Stimulated activated CD4-positive, alpha-beta T cell treated with anti-CD3 and anti-CD28 coated beads, Interleukin-12 subunit alpha, Interleukin-12 subunit beta, amount 100 ng/mL, for 48 hours (primary cell): ENCODE measurements around the gene MLLT10.

Experiments used
- DNase-seq, 3 donors: peaks; one replicate each; pipeline ENCODE4 v3.0.0-alpha.2; 2020; ENCODE audit warnings: low read depth in 2 of 3, low spot score in 1 of 3

Gene MLLT10

DNA sequence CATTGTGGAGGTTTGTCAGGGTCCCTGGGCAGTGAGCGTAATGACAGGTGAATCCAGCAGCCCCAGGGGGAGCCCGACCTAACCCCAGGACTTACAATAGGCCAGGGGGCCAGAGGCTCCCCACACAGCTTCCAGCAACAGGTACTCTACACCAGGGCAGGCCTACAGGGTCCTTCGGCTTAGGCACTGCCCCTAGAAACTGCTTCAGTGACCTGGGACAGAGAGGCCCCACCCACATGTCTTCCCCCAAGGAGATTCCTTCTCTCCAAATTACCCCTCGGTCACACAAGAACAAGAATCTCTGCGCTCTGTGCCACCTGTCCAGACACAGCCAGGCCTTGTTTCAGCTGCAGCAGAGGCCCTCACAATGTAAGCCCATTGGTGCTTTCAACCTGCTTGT, 32.9 kb upstream of the MLLT10 start:
- DNase-seq = no peak

DNA sequence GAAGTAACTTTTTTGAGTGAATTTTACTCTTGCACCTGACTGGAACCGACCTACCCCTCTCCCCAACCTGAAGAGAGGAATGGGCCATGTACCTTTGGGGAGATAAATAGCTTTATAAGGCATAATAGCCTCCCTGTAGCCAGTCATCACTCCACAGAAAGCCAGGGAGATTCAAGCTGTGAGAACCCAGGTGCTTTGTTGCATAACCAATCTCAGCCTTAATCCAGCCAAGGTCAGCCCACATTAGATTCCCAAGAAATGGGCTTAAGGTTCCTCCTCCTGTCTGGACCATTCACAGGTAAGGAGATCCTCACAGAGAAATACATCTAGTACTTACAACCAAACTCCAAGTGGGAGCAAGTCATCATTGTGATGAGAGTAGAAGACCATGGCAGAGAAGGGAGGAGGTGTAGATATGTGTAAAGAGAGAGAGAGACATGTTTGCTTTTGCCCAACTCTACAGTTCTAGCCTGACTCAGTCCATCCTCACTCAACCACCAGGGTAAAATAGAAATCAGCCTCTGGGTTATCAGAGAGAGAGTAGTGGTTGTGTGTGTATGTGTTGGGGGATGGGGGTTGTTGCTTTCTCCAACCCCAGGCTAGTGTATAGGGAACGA, 32.2 kb upstream of the MLLT10 start:
- no peak for DNase-seq

DNA sequence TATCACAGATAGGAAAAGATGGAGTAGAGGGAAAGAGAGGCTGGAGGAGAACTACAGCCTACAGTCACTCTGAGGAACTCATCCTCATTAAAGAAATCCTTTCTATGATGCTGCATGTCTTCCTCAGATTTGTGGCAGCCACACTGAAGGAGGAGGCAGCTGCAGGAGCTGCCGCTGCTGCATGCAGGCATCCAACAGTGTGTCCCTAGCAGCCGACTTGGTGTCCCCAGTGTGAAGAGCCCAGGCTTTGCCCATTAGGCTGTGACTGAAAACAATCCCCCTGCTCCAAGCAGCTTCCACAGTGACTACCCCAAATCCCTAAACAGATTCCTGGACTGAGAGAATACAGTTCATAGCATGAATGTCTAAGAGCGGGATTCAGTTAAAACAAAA, 31.7 kb upstream of the MLLT10 start:
- no peak for DNase-seq

DNA sequence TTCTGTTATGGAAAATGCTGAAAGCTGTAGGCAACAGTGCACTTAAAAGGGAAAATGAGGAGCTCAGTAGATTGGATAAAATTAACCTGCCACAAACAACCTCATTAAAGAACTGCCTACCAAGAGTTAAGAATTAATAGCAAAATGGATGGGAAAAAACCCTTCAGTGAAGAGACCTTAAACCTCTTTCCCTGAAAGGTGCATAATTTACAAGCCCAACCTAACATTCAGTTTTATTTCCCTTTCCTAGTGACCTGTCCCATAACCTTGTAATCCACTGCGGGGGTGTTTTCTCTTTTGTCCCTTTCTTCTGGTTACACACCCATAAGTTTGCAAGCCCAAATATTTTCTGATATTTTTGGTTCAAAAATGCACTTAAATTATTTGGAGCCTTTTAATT, 30.5 kb upstream of the MLLT10 start:
- no peak for DNase-seq

DNA sequence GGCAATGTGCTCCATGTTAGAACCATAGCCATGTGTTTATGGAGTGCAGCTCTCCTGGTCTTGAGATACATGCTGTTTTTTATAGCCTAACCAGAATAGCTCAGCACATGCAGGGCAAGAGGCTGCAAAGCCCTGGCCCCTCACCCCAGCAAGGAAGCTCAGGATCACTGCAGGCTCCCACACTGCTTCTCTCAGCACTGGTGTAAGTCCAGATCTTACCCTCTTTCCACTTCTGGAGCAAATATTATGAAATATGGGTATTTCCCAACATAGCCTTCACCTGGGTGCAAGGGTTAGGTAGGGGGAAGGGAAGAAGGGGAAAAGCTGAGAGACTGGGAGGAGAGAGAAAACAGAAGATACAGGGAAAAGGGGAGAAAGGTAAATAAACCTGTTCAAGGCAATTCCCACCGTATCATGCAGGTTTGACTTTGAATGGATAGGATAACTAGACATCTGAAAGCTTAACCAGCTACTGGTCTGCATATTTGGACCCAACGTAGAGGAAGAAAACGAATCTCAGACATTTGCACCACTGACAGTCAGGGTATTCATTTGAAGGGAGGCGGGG, 28.2 kb upstream of the MLLT10 start:
- DNase-seq = no peak

DNA sequence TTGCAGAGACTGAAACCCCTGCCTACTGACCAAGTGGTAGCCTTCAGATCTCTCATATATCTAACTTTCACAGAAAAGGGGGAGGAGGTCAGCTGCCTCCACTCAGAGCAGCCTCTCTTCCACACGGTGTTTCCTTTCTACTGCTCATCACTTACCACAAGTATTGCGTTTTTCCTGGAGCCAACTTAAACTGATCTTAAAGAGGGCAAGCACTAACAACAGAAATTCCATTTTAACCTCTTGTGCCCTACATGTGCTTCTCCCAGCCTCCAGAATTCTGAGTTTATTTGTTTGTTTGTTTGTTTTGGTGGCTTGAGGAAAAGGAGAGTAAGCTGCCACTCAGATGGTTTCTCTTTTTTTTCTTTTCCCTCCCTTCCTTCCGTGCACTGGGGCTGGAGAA, 27.7 kb upstream of the MLLT10 start:
- no peak for DNase-seq

DNA sequence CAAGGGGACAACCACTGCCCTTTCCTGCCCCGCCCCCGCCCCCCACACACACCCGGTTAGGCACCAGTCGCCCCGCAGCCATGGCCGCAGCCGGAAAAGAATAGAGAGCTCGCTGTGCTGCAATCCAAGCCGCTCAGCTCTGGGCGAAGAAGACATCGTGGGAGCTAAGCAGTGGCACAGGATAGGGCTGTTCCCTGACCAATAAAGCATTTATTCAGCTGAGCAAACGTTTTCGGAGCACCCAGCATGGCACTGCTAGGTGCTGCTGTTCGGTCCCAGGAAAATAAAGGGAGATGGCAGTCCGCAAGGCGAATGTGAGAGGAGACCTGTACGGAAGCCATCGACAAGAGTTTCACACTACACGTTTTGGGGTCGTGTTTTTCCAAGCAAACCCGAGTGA, 26.9 kb upstream of the MLLT10 start:
- DNase-seq = no peak

DNA sequence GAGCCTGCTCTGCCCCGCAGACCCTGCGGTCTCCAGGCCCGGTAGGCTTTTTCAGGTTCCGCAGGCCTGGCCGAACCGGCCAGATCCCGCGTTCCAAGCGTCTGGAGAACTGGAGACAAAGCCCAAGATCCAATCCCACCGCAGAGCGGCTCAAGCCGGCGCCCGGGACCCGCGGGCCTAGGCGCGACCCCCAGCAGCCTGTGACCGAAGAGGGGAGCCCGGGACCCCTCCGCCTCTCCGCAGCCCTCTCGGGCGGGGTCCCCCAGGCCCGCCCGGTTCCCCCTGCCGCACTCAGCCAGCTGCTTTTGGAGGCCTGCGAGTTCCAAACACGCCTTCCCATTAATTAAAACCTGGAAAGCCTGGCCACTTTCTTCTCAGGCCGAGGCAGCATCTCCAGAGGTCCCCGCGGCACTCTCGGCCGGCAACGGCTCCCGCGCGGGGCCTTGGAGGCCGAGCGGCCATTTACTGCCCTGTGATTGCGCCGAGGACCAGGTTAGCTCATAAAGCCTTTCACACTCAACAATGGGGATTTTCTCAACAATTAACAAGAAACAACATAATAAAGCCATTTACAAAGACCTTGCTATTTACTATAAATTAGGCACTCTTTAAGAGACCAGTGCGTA, 25.2 kb upstream of the MLLT10 start:
- no peak for DNase-seq

DNA sequence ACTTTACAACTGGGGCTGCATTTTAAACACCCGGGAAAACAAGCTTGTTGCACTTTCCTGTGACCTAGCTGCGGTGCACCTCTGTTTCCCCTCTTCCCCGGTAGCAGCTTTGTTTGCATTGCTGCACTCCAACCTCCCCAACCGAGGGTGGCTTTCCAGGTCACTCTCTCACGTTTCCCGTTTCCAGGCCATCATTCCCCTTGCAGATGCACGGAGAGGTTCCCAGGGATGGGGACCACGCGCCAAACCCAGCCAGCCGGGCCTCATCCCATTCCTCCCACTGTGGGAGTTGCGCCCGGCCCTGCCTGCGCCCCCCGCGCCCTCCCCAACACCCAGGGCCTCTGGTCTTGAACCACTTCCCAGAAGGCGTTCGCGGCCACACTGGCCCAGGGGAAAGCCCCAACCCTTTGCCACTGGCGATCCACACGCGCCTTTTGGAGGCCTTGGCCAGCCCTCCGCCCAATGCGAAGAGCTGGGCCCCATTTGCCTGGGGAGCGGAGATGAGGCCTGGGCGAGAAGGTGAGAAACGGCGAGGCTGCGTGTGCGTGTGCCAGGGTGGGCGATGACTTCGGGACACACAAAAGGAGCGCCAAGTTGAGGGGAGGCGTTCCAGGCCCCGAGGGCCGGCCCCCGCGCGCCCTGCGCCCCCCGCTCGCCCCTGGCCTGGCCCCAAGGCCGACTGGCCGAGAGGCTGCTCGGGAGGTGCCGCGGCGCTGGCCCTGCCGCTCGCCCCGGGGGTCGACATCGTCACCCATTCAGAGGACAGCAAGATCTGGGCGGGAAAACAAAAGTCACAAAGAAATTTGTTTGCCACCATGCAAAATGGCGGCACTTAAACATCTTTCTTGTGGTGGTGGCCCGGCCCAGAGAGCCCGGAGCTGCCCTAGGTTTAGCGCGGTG, 24.4 kb upstream of the MLLT10 start:
- no peak for DNase-seq

DNA sequence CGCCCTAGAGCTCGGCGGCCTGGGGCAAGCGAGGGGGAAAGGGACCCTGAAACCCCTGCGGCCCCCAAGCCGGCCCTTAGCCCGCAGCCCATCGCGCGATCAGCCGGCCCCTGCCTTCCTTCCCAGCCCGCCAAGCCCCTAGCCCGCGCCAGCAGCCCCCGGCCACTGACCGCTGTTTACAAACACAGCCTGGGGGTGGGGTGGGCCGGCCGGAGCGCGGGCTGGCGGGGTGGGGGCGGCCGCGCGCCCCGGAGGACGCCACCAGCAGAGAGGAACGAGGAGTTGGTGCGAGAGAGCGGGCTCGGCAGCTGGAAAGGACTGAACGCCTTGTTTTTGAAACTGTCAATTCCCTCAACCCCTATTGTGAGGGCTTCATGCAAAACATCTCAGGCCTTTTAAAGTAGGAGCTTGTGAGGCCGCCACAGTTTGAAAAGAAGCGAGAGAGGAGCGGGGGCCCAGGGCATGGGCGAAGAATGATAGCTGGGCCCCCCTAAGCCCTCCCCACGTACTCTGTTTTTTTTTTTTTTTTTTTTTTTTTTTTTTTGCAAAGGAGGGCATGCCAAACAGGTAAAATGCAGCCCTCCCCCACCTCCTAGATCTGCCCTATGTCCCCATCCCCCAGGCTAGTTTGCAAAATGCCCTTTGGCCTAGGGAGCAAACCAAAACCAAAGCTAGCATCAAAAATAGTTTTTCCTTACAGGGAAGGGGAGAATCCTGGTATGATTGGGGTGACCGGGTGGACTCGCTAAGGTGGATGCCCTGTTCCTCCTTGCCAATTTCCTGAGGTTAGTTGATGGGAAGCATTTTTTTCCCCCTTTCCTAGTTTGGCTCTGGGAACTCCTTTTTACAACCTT, 23.6 kb upstream of the MLLT10 start:
- no peak for DNase-seq

DNA sequence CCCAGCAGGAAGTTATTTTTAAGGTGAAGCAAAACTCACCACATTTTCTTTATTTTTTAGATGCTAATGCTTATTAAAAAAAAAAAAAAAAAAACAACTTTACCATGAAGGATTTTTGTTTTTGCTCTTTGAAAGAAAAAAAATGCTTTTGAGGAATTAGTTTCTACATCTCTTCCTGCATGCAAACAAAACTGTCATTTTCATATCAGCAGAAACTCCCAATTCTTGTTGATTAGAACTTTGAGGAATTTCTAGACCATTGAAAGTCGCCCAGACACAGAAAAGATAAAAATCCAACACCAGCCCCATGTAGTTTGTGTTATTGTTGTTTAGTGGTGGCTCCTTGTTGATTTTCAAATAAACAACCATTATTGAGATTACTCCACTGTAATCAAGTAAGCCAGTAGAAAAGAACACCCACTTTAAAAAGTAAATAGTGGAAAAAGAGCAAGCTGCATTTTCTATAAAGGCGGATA, 22.9 kb upstream of the MLLT10 start:
- DNase-seq = no peak

DNA sequence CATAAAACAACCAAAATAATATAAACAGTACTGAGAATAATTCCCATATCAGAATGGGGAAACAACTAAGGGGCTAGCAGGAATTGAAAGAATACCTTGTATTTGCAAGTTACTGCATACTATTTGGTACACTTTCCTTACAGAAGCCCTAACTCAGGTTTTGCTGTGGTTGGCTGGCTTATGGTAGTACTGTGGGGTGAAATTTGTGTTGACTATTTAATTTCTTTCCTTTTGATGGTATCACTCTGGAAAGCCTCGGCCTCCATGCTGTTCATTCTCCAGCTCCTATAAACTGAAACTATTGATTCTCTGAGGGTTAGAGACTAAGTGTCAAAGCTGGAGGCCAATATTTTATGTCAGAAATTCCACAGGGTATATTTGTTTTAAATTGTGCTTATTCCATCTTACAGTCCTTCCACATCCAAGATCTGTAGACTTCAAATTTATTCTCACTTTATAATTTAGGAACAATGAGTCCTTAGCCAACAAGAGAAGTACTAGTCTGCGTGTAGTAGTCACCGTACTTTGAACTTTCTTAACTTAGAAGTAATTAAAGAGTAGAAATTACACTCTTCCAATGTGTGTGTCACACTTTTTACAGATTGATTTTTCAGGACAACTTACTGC, 22.0 kb upstream of the MLLT10 start:
- no peak for DNase-seq

DNA sequence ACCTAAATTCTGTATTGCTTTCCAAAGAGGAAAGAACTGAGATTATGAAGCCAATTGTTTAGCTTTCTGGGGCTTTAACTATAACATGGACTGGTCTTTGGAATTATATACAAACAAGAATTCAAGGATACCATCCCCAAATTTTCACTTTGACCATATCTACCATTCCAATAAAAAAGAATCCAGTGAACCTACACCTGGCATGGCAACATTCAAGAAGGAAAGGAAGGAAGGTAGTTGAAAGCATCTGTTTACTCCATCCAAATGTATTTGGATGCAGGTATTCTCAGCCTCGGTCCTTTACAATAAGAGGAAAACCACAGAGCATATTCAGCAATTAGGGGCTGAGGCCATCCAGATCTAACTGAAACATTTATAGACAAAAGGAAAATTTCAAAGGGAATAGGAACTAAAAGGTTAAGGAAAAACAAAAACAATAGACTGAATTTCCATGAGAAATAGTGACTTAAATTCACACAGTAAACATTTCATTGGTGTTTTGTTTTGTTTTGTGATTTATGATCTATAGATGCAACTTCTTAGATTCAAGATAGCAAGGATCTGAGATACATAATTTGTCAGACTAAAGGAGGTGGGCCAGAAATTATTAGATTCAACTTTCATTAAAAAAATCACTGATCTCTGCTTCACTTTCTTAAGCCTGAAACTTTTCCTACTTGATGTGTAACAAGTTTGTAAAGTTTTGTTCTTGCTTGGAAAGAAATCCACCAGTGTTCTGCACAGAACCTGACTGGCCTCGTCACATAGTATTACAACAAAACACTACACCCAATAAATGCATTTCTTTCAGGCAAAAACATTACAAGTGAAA, 21.2 kb upstream of the MLLT10 start:
- DNase-seq = no peak

DNA sequence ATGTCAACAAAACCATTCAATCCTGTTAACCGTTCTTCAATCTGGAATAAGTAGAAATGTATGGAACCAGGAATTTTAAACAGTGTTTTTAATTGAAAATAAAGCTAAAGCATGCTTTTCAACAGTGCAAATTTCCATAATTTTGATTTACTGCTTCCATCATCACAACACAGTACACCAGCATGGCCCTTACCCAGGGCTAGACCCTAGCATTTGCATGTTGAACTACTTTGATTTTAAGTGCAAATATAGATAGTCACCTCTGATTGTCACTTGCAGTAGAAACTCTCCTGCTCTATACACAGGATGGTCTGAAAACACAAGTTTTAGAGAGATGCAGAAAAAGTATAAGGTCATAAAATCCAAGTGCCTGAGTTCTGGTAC, 20.6 kb upstream of the MLLT10 start:
- DNase-seq = no peak

DNA sequence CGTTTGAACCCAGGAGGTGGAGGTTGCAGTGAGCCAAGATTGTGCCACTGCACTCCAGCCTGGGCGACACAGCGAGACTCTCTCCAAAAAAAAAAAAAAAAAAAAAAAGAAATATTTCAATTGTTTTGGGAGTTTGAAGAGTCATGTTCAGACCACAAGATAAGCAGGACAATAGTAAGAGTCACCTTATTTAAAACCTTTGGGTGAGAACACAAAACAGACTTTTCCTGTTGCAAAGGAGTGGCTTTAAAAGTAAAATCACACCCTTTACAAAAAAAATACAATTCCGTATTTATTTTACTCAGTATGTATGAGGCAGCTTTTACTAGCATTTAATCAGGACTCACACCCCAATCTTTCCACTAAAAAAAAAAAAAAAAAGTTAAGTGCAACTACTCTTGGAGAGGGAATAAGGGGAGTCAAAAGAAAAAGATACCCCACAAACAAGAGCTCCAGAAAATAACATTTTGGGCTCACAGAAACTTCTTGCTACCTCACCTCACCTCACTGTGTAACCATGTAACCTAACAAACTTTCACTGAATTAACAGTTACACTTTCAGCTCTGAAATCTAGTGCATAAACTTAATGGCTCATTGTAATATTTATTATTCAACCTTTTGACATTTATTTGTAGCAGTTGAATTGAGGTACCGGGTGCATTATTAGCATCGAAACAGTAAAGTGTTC, 19.8 kb upstream of the MLLT10 start:
- no peak for DNase-seq

DNA sequence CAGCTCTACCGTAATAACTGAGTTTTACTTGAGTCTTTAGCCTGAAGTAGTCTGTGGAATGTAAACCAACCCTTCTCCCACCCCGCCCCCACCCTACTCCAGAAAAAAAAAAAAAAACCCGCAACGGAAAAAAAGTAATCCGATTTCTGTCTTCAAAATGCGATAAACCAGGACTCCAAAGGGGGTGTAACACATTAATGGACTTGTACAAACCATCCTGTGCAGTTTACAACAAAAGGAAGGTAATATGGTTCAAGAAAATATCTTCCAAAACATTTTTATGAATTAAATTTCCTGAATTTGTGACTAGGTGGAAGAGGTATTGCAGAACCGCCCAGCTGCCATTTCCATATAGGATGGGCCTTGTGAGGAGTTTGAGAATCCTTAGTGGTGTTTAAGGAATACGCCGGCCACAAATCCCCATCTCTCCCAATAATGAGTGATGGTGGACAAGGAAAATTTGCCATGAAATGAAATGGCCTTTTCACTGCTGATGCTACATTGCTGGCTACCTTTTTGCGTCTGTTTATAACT, 19.1 kb upstream of the MLLT10 start:
- no peak for DNase-seq

DNA sequence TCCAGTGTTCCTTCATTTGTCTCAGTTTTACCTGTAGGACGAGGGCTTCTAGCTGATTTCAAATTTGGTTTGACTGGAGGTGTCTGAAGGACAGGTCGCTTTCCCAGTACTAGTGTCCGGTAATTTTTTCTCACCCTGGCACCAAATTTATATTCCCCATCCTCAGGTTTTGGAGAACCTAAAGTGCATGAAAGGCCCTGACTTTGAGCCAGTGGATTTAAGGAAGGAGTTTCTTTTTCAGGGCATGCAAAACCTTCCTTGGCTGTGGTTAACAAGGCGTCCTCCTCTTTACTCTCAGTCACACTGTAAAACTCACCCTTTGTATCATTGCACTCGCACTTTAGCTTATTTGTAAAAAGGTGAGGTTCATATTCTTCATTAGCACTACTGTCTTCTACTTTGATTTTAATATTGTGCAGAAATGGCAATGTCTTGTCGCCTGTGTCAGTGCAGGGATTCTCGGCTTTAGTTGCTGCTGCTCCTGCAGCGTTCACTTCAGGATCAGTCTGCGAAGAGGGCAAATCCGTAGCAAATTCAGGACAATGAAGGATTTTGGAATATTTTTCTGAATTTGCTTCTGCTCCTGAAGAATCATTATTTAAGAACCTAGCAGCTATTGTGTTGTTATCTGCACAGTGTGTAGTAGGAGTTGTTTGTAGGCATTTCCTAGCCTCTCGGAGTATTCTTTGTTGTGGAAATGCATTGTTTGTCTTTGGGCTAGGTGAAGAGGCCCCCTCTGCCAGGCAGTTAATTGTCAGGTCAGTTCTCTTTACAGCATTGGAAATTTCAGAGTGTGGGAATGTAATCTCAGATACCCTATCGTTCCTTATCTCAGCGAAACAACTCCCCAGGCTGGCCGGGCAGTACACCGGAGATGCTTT, 18.4 kb upstream of the MLLT10 start:
- DNase-seq = no peak
